ENCODE measurements around the gene VAV3. TPM values are rescaled to one million over a fixed set of nuclear protein-coding genes. Genes with fewer than 3 reads are reported as not detected.

VAV3 gene
- total and polyA plus RNA-seq, 11 donors = 0.57 to 8.3 (median 1.9) TPM

- peaks cover 0 to 4% (median 0%) of the 10 kb centered on the region in 12 donors for H3K9me3 ChIP-seq
- no peak for DNase-seq
- H3K27ac ChIP-seq = no peak overlapping the region
- H3K27me3 ChIP-seq = no peaks in the 10 kb centered on the region
- ATAC-seq = no peak
- H3K4me1 ChIP-seq = peaks cover 0 to 24% (median 0%) of the 10 kb centered on the region in 12 donors
- TF ChIP-seq POLR2A (IDR thresholded peaks at IDR 0.05) = no peak
- TF ChIP-seq CTCF (IDR thresholded peaks at IDR 0.05) = no peak
- no peak overlapping the region for H3K4me3 ChIP-seq
- intact Hi-C loops (cut with DNase I) = loop anchor here in 1 of 10 donors (10.0 kb wide), 1 partner anchor 85 kb away; no protein-coding TSS in a partner anchor
- H3K36me3 ChIP-seq = no peaks in the 10 kb centered on the region
- 51 to 57% (median 55%) methylated on average over 4 of the region's 4 CpGs for WGBS, 4 donors
These were observed 45.0 kb downstream of the VAV3 start for GRCh38 chr1:107919953-107920352.

- ATAC-seq (no peak), DNase-seq (no peak)
- Histone ChIP-seq H3K4me1 (peaks cover 0 to 17% (median 0%) of the 10 kb centered on the region in 12 donors), H3K9me3 (peaks cover 0 to 4% (median 0%) of the 10 kb centered on the region in 12 donors), H3K4me3 (no peak overlapping the region), H3K36me3 (no peaks in the 10 kb centered on the region), H3K27me3 (no peaks in the 10 kb centered on the region), H3K27ac (no peak overlapping the region)
- WGBS, 4 donors = 81 to 86% (median 84%) methylated on average over 7 of the region's 7 CpGs
- intact Hi-C loops (cut with DNase I) = loop anchor here in 1 of 10 donors (10.0 kb wide), 1 partner anchor 79 kb away; no protein-coding TSS in a partner anchor
- TF ChIP-seq CTCF (IDR thresholded peaks at IDR 0.05) (no peak), POLR2A (IDR thresholded peaks at IDR 0.05) (no peak)
These were observed 50.7 kb downstream of the VAV3 start for GRCh38 chr1:107914119-107914765.

GRCh38 chr1:107912656-107913055 lies 52.3 kb downstream of the VAV3 start:
- no peak overlapping the region for H3K4me3 ChIP-seq
- ATAC-seq = no peak
- 59 to 74% (median 70%) methylated on average over 1 of the region's 1 CpG for WGBS, 4 donors
- intact Hi-C loops (cut with DNase I) = loop anchor here in 1 of 10 donors (10.0 kb wide), 1 partner anchor 78 kb away; no protein-coding TSS in a partner anchor
- no peaks in the 10 kb centered on the region for H3K9me3 ChIP-seq
- H3K36me3 ChIP-seq = no peaks in the 10 kb centered on the region
- peaks cover 0 to 14% (median 0%) of the 10 kb centered on the region in 12 donors for H3K4me1 ChIP-seq
- no peaks in the 10 kb centered on the region for H3K27me3 ChIP-seq
- TF ChIP-seq POLR2A (IDR thresholded peaks at IDR 0.05) = no peak
- TF ChIP-seq CTCF (IDR thresholded peaks at IDR 0.05) = no peak
- no peak for DNase-seq
- H3K27ac ChIP-seq = no peak overlapping the region

GRCh38 chr1:107900090-107900945 lies 64.7 kb downstream of the VAV3 start:
- ATAC-seq (no peak), DNase-seq (no peak)
- Histone ChIP-seq H3K27me3 (no peaks in the 10 kb centered on the region), H3K27ac (no peak overlapping the region), H3K36me3 (no peaks in the 10 kb centered on the region), H3K4me1 (peaks cover 0 to 37% (median 0%) of the 10 kb centered on the region in 12 donors), H3K4me3 (no peak overlapping the region), H3K9me3 (no peaks in the 10 kb centered on the region)
- WGBS, 4 donors = 74 to 85% (median 81%) methylated on average over 6 of the region's 6 CpGs
- intact Hi-C loops (cut with DNase I) = no loop called here
- TF ChIP-seq POLR2A (IDR thresholded peaks at IDR 0.05) (no peak), CTCF (IDR thresholded peaks at IDR 0.05) (no peak)

All from heart left ventricle (tissue), 16 donors.